ENCODE measurements around the gene MIS18BP1.
"Not testable (repeated sequence)": the region's sequence is repeated elsewhere in the genome, so short reads cannot be mapped to it uniquely, and the experiment has no call there.

Gene MIS18BP1

DNA sequence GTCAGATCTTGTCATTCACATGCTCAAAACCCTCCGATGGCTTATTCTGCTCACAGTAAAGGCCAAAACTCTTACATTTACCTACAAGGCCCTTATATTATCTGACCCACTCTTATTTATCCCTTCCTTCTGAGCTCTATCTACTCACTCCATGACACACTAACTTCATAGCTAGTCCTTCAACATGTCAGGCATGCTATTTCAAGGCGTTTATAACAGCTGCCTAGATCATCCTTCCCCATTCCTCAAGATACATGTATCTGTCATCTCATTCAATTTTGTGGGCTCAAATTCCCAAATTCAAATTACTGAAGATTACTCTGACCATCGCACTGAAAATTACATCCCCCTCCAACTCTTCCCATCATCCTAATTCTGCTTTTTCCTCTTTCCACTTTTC lies 6.9 kb downstream of the MIS18BP1 start:
- no peak for DNase-seq (ENCODE audit: low read depth)

DNA sequence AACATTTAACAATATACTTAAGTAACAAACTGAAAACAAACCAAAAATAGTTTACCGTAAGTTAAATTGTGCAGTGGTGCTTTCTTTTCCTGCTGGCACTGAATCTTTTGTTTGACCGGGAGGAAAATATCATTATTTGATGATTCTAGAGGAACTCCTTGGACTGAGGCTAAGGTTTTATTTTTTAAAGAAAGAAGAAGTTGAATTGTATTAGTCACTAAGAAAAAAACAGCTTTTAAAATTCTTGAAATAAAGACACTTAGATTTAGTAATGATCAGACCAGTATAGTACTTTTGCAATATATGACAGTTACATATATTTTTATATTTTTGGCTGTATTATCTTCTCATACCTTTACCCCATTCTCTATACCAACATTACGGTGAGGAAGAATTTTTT lies 10.3 kb downstream of the MIS18BP1 start:
- DNase-seq (ENCODE audit: low read depth), result no peak

DNA sequence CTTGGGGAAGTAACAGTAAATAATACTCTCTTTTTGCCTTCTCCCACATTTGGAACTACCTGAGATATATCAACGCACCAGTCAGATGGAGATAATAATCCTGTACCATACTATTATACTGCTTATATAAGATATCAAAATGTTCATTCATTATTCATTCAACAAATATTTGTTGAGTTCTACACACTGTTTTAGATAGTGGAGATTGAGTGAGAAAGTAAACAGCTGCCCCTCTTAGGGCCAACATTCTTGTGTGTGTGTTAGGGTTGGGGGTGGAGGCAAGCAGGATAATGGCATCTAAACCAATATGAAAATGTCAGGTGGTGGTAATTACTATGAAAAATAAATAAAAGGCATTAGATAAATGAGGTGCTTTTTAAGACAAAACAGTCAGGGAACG lies 14.0 kb downstream of the MIS18BP1 start:
- DNase-seq (ENCODE audit: low read depth), result no peak

DNA sequence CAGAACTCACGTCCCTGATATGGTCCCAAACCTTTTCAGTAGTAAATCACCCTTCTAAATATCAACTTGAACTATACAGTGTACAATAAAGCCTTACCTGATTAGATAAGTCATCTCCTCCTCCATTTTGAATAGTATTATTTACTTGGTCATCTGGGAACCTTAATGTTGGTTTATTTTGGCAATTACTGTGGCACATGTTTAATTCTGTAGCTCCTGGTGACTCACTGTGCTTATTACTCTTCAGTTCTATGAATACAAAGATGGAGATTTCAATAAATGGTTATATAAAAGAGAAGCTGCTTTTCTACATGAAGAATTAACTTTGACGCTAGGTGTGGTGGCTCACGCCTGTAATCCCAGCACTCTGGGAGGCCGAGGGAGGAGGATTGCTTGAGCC lies 25.4 kb downstream of the MIS18BP1 start:
- no peak for DNase-seq (ENCODE audit: low read depth)

DNA sequence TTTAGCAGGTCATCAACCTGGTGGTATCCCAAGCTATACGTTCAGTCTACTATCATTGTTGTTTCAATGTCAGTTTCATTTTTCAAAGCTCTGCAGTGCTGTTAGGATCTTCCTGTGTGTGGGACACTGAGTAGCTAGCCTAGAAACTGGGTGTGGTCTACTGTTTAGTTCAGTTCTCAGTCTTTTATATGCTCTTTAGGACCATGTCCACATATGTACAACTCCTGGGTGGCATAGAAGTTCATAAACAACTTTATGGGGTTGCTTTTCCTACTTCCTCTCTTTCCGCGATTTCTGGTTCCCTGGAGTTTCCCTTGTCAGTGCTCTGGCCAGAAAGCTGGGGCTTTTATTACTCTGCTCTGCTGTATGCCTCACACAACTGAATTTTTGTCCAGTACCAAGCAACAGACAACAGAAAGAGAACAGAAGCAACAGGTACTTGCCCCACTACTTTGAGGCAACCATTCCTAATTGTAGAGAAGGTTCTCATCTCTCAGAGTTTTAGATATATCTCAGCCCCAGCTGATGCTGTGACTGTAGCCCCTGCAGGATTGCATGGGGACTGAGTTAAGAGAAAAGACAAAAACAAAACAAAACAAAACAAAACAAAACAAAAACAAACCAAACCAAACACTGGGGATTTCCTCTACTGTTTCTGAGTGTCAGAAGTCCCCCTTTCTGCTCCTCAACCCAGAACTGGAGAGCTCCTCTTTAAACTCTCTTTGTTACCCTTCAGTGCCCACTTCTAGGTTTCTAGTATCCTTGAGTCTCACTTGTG lies 30.3 kb downstream of the MIS18BP1 start:
- no peak for DNase-seq (ENCODE audit: low read depth)

DNA sequence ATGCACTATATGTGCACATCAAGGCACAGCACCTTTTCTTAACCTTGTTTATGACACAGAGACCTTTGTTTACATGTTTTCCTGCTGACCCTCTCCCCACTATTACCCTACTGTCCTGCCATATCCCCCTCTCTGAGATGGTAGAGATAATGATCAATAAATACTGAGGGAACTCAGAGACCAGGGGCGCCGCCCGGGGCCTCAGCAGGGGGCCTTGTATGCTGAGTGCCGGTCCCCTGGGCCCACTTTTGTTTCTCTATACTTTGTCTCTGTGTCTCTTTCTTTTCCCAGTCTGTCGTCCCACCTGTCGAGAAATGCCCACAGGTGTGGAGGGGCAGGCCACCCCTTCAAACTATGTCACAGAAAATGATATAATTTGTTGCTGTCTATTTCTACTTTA lies 38.7 kb downstream of the MIS18BP1 start:
- not testable (repeated sequence) for DNase-seq (ENCODE audit: low read depth)

DNA sequence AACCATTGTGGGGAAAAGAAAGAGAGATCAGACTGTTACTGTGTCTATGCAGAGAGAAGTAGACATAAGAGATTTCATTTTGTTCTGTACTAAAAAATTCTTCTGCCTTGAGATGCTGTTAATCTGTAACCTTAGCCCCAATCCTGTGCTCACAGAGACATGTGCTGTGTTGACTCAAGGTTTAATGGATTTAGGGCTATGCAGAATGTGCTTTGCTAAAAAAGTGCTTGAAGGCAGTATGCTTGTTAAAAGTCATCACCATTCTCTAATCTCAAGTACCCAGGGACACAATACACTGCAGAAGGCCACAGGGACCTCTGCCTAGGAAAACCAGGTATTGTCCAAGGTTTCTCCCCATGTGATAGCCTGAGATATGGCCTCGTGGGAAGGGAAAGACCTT lies 39.3 kb downstream of the MIS18BP1 start:
- DNase-seq (ENCODE audit: low read depth), result not testable (repeated sequence)

DNA sequence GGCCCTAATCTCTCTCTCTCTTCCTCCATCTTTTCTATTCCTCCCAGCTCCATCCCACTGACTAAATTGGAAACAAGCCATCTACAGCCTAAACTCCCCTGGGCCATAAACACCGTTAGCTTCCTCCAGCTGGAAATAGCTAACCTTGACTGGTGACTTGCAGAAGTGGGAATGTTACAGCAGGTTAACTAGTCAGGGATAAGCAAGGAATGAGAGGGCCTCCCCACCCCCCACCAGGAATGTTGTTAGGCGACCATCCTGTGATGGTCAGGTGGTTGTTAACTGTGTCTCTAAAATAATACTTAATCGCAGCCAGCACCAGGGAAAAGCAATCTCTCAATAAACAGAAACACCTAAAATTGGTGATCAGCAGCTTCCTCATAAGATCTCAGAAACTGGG lies 40.8 kb downstream of the MIS18BP1 start:
- DNase-seq (ENCODE audit: low read depth), result no peak

DNA sequence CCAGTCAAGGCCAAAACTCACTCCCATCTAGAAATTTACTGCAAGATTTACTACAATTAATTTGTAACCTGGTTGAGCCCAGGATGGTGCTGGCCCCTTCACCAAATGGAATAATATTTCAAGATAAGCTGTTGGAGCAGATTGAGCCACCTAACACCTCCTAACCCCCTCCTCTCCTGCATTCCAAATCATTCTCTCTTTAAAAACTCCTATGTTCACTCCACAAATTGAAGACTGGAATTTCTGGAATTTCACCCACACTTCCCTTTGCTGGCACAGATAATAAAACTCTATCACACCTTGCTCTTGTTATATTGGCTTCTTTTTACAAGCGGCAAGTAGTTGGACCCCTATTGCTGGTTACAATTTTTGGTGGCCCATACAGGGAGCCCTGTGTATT lies 41.7 kb downstream of the MIS18BP1 start:
- no peak for DNase-seq (ENCODE audit: low read depth)

DNA sequence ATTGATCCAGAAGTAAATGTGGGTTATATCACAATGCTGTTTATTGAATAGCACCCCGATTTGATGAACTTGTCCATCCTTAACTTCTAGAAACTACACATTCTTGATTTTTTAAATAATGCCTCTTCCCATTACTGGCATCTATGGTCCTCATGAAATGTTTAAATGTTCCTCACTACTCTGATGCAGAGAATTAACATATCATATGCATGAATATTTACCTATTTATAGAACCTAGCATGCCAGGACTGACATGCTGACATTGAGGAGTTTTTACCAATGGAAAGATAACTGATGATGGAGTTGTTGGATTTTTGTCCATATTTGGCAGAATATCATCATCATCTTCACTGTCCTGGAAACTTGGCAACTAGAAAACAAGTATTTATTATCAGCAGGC lies 42.8 kb downstream of the MIS18BP1 start:
- DNase-seq (ENCODE audit: low read depth), result no peak

DNA sequence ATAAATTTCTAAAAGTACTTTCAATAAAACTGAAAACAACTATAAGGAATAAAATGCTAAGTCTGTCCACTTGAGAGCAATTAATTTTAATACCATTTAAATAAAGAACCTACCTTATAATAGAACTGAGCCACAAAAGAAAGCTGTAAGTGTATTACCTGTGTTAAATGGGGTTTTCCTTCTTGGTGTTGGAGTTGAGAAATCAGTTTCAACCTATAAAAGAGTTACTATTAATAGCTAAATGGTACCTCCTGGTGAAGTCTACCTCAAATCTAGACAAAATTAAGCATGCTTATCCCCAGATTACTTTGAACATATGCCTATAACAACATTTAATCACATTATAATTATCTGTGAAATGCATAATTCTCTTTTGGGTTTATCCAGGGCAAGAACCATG lies 48.8 kb downstream of the MIS18BP1 start:
- no peak for DNase-seq (ENCODE audit: low read depth)

DNA sequence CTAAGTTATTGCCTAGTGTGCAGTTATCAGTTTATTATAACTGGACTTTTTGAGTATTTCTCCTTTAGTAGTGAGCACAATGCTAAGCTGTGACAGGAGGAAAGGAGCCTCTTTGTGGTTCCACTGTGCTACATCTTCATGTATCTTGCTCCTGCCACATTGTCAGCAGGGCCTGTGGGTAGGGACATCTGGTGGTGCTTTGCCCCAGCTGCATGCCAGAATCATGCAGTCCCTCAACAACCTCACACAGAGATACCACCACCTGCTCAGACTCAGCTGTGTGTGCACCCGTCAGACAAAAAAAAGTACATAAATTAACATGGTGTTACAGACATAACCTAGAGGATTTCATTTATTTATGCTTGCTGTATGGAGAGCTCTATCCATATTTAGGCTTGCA lies 51.1 kb downstream of the MIS18BP1 start:
- no peak for DNase-seq (ENCODE audit: low read depth)

DNA sequence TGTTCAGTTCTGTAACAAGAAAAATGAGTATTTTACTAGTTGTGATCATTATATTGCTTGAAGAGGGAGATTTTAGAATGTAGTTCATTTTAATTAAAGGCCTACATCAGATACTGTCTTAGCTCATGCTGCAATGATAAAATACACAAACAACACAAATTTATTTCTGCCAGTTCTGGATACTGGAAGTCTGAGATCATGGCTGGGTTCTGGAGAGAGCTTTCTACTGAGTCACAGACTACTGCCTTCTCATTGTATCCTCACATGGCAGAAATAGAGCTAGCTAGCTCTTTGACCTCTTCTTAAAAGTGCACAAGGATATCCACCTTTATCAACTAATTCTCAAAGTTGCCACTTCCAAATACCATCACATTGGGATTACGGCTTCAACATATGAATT lies 53.8 kb downstream of the MIS18BP1 start:
- DNase-seq (ENCODE audit: low read depth), result no peak

DNA sequence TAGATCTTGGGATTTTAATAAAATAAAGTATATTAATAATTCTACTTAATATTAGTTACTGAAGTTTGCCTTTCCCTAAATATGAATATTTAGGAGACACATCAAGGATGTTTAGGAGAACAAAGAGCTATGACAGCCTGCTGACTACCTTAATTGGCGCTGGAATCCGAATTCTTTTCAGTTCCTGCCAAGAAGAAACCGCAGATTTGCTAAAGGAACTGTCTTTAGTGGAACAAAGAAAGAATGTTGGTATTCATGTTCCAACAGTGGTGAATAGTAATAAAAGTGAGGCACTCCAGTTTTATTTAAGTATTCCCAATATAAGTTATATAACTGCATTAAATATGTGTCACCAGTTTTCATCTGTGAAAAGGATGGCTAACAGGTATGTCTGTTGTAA lies 54.5 kb downstream of the MIS18BP1 start:
- DNase-seq (ENCODE audit: low read depth), result no peak

DNA sequence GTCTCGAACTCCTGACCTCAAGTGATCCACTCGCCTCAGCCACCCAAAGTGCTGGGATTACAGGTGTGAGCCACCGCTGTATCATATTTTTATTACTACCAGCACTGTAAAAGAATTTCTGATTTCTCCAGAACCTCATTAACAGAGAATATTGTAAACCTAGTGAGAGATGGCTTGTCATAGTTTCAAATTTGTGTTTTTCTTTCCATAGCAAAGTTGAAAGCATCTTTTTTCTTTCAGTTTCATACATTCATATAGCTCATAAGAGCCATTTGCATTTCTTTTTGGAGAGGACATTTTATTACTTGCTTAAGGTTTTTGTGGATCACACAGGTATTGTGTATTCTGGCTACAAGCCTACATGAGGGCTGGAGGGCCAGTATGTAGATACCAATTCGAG lies 58.0 kb downstream of the MIS18BP1 start:
- no peak for DNase-seq (ENCODE audit: low read depth)

DNA sequence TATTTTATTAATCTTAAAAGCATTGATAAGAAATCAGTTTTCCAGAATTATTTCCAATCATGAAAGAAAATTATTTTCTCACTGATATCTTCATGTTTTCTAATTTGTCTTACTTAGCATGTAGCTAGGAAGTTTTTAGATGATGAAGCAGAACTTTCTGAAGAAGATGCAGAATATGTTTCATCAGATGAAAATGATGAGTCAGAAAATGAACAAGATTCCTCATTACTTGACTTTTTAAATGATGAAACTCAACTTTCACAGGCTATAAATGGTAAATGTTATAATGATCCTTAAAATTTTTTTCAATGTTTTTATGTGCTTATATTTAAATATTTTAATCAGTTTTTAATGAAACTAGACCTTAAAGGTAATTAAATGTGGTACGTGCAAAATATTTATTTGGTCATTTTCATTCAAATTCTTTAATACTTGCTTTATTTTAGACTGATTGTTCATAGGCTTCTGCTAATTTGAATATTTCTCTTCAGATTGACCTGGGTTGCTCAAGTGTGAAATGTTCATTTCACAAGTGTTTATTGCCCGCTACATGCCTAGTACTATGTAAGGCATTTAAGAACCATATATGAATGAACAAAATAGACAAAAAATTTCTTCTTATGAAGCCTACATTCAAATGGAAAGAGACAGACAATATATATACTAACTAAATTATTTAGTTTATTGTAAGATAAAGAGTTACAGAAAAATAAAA lies 67.7 kb downstream of the MIS18BP1 start:
- no peak for DNase-seq (ENCODE audit: low read depth)

DNA sequence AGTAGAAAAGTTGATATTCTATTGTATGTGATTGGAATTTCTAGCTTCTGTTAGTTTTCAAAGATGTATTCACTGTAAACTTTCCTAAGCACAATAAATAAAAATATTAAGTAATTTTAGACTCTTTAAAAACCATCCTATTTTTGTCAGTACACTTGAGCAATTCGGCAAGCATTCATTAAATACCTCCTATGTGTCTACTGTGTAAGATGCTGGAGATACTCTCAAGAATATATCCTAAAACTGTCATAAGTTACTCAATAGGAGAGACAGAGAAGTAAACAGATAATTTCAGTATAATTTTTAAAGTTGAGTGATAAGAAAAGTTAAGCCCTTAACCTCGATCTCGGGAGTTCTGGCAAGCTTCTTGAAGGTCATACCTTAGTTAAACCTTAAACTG lies 71.2 kb downstream of the MIS18BP1 start:
- DNase-seq (ENCODE audit: low read depth), result no peak

DNA sequence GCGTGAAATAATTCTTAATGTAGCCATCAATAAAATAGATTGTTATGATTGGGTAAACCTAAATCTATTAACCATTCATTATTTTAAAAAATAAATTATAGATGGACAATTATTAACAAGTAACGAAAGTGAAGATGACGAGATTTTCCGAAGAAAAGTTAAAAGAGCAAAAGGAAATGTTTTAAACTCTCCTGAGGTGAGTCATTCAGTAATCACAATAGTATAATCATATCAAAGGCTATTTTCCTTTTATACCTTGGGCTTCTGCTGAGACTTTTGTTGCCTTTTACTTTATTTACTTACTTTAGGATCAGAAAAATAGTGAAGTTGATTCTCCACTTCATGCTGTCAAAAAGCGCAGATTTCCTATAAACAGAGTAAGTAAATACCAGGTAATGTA lies 71.7 kb downstream of the MIS18BP1 start:
- DNase-seq (ENCODE audit: low read depth), result no peak

DNA sequence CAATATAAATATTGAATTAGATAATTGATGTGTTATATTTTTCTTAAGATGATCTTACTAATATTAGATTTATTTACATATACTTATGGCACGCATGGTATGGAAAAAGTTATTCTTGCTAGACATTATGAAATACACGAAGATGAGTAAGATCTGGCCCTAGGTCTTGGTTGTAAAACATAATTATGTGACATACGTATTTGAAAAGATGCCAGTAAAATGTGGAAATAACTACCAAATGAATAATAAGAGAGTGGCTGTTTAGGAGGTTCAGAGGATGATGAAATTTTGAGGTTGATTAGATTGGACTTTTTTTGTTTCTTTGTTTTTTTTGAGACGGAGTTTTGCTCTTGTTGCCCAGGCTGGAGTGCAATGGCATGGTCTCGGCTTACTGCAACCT lies 75.9 kb downstream of the MIS18BP1 start:
- no peak for DNase-seq (ENCODE audit: low read depth)

DNA sequence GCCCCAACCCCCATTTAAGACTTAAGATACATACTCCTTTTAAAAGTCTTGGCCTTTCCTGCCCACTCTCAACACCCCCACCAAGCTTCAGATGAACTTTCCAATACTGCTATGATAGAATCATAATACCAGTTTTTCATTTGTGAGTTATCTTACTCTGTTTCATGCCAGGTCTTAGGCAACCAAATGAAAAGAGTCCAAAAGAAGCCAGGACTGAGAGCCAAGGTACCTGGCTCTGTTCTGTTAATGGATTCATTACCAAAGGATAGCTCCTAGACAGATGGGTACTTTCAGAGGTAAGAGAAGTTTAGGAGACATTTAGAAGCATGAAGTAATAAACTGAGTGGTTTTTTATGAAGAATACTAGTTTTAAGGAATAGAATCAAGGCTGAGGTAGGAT lies 83.1 kb downstream of the MIS18BP1 start:
- no peak for DNase-seq (ENCODE audit: low read depth)

DNA sequence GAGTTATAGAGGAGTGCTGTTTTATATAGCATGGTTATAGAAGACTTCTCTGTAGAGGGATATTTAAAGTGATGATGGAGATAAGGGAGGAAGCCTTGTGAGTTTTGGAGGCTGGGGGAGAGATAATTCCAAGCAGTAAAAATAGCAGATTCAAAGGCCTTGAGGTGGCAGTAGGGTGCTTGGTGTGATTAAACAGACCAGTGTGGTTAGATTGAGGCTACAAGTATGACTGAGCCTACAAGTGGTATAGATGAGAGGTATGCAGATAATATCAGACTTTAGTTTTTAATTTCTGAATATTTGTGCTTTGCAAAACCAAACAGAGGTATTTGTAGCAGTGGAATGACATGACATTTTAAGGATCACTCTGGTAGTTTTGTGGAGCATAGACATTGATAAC lies 96.9 kb downstream of the MIS18BP1 start:
- DNase-seq (ENCODE audit: low read depth), result no peak

Data from T follicular helper cell (primary cell).